Prostate gland (tissue), 2 donors: ENCODE results near the gene CAPN5.

Source experiments
- POLR2A ChIP-seq: fragments of 450-650 bp; IDR thresholded peaks from one replicate; pipeline ENCODE4 v1.6.1; 2016; ENCODE audit warnings: antibody characterized with exemption, mild to moderate bottlenecking
- TF ChIP-seq, protein P1 (sequence below), 4 experiments: fragments of 200-600 bp in 2 of 4; fragments of 450-650 bp in 2 of 4; sonication (generic) in 2 of 4; IDR thresholded peaks; 1 replicate in 3 of 4; 2 replicates in 1 of 4; pipeline ENCODE4 v1.5.1; 2016 to 2019; ENCODE audit warnings: antibody characterized with exemption in 4 of 4, mild to moderate bottlenecking in 2 of 4, moderate library complexity in 2 of 4

DNA sequence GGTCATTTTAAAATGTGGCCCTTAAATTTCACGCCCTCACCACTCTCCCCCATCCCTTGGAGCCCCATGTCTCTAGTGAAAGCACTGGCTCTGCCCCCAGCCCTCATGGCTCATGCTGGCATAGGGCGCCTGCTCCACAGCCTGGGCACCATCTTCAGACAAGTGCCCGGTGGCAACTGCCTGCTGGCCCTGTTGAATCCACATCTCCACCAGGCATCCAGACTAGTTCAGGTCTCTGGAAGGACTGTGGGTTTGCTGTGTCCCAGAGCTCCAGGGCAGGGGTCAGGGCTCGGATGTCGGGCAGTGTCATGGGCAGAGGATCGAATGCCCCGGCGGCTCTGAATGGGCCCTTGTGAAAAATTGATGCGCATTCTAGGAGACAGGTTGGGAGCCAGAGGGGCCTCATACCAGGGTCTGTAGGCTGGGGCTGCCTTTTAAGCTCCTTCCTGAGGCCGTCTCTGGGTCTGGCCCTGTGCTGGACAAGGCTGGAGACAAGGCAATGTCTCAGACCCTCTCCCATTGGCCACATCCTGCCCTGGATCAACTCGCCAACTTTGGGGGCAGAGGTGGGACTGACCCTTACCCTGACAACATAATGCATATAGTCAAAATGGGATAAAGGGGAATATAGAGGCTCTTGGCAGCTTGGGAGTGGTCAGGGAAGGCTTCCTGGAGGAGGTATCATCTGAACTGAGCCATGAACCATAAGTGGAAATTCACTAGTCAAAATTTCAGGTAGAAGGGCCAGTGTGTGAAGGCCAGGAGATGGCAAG, 62.5 kb downstream of the CAPN5 start:
- TF ChIP-seq, protein P1, sequence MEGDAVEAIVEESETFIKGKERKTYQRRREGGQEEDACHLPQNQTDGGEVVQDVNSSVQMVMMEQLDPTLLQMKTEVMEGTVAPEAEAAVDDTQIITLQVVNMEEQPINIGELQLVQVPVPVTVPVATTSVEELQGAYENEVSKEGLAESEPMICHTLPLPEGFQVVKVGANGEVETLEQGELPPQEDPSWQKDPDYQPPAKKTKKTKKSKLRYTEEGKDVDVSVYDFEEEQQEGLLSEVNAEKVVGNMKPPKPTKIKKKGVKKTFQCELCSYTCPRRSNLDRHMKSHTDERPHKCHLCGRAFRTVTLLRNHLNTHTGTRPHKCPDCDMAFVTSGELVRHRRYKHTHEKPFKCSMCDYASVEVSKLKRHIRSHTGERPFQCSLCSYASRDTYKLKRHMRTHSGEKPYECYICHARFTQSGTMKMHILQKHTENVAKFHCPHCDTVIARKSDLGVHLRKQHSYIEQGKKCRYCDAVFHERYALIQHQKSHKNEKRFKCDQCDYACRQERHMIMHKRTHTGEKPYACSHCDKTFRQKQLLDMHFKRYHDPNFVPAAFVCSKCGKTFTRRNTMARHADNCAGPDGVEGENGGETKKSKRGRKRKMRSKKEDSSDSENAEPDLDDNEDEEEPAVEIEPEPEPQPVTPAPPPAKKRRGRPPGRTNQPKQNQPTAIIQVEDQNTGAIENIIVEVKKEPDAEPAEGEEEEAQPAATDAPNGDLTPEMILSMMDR (IDR thresholded peaks at IDR 0.05): no peak
- TF ChIP-seq POLR2A: no peak
